GM12878 (cell line): Measurements from ENCODE around the gene TBATA. TPM values are rescaled to one million over a fixed set of nuclear protein-coding genes. Genes with fewer than 3 reads are reported as not detected.

Experiments
- ATAC-seq: fragments of 200-7000 bp; cut with Tn5 transposase; 3 replicates; pipeline ENCODE4 v1.9.1; 2020; ENCODE audit warnings: mild to moderate bottlenecking, moderate library complexity
- BruUV-seq: library from RNA; stranded (reverse); fragments of 400-500 nt; replicated peaks from 2 replicates; lab custom pipeline; 2021; lab: Mats Ljungman, UMichigan
- CTCF ChIA-PET: fragments of 300-600 bp; sonication (Branson Sonifier 250); formaldehyde crosslinking; extraction: SDS; loops from one replicate; lab custom pipeline; 2021; ENCODE audit warnings: inconsistent platforms; lab: Yijun Ruan, JAX
- POLR2A ChIA-PET: fragments of 350-600 bp; formaldehyde crosslinking; extraction: SDS; loops from one replicate; lab custom pipeline; 2021; ENCODE audit warnings: inconsistent platforms; lab: Charles Lee
- RAD21 ChIA-PET: fragments of 300-600 bp; sonication (Branson Sonifier 250); formaldehyde crosslinking; loops from one replicate; lab custom pipeline; 2023; ENCODE audit warnings: antibody characterized with exemption; ENCODE audit not compliant: unreplicated experiment; lab: Charles Lee
- SMC1A ChIA-PET: fragments of 300-600 bp; sonication (Branson Sonifier 250); formaldehyde crosslinking; loops from one replicate; lab custom pipeline; 2023; ENCODE audit not compliant: unreplicated experiment, uncharacterized antibody; lab: Charles Lee
- DNase-seq: peaks from one replicate; pipeline ENCODE4 v3.0.0-alpha.2; 2011; ENCODE audit warnings: low read depth, low spot score
- FAIRE-seq: peaks from 3 replicates; lab custom pipeline; 2011; peaks lifted over from hg19 to GRCh38; lab: Jason Lieb, UNC
- H2AFZ ChIP-seq: 2 replicates; pipeline ENCODE4 v1.6.0; 2011; ENCODE audit warnings: low read depth, low read length, control low read depth; ENCODE audit not compliant: control insufficient read depth
- H3K27ac ChIP-seq: 2 replicates; pipeline ENCODE4 v1.5.1; 2011; ENCODE audit warnings: control low read depth; ENCODE audit not compliant: control insufficient read depth, insufficient read depth
- H3K27me3 ChIP-seq, 2 experiments: replicated peaks in 1 of 2; 2 replicates each; pipeline versions ENCODE4 v1.6.0 to v1.6.1; 2011; ENCODE audit warnings: low read length in 1 of 2; ENCODE audit not compliant: control insufficient read depth in 2 of 2, insufficient read depth in 2 of 2
- H3K36me3 ChIP-seq, 2 experiments: 2 replicates each; pipeline ENCODE4 v1.5.1; 2011; ENCODE audit warnings: low read length in 1 of 2; ENCODE audit not compliant: control insufficient read depth in 2 of 2, insufficient read depth in 2 of 2
- H3K4me1 ChIP-seq: 2 replicates; pipeline ENCODE4 v1.6.1; 2011; ENCODE audit warnings: mild to moderate bottlenecking, low read length, moderate library complexity, mixed read lengths; ENCODE audit not compliant: control insufficient read depth, insufficient read depth
- H3K4me2 ChIP-seq: 2 replicates; pipeline ENCODE4 v1.6.0; 2011; ENCODE audit warnings: control low read depth; ENCODE audit not compliant: control insufficient read depth, insufficient read depth
- H3K4me3 ChIP-seq: fragments of 200-600 bp; sonication (generic); 2 replicates; pipeline ENCODE4 v1.5.1; 2016
- H3K79me2 ChIP-seq: 2 replicates; pipeline ENCODE4 v1.6.0; 2011; ENCODE audit warnings: low read length; ENCODE audit not compliant: control insufficient read depth, insufficient read depth
- H3K9ac ChIP-seq: 2 replicates; pipeline ENCODE4 v1.8.0; 2011; ENCODE audit warnings: low read length, control low read depth, mixed read lengths; ENCODE audit not compliant: control insufficient read depth, insufficient read depth
- H3K9me3 ChIP-seq: replicated peaks from 3 replicates; pipeline ENCODE4 v1.5.1; 2011; ENCODE audit warnings: mild to moderate bottlenecking, low read length; ENCODE audit not compliant: control insufficient read depth, insufficient read depth
- H4K20me1 ChIP-seq: 2 replicates; pipeline ENCODE4 v1.6.0; 2011; ENCODE audit not compliant: control insufficient read depth, insufficient read depth
- IKZF1 ChIP-seq: fragments of 450-650 bp; conservative IDR thresholded peaks from 2 replicates; pipeline ENCODE4 v1.6.1; 2017; ENCODE audit warnings: antibody characterized with exemption, mild to moderate bottlenecking
- LARP7 ChIP-seq: fragments of 450-650 bp; IDR thresholded peaks from 2 replicates; pipeline ENCODE4 v1.6.1; 2017; ENCODE audit warnings: mild to moderate bottlenecking
- NFXL1 ChIP-seq: fragments of 450-650 bp; IDR thresholded peaks from 2 replicates; pipeline ENCODE4 v1.6.1; 2017; ENCODE audit warnings: antibody characterized with exemption, mild to moderate bottlenecking, borderline replicate concordance
- REST ChIP-seq: IDR thresholded peaks from 2 replicates; pipeline ENCODE4 v1.6.1; 2012; ENCODE audit warnings: mild to moderate bottlenecking, low read depth, low read length
- STAT3 ChIP-seq: IDR thresholded peaks from 2 replicates; pipeline ENCODE4 v1.6.1; 2011; ENCODE audit warnings: low read depth, low read length, improper control_type of control experiment
- TCF12 ChIP-seq: IDR thresholded peaks from 2 replicates; pipeline ENCODE4 v1.6.1; 2011; ENCODE audit warnings: low read depth, mild to moderate bottlenecking, low read length
- WGBS: methylation state at CpG from one replicate; pipeline ENCODE4 v1.1.6; 2016; ENCODE audit warnings: low lambda C conversion rate; ENCODE audit not compliant: insufficient replicate concordance, insufficient coverage; ENCODE audit errors: missing lambda C conversion rate; 5-methylcytosine and 5-hydroxymethylcytosine counted together
- in situ Hi-C: fragments of 300-500 bp; cut with MboI; formaldehyde crosslinking; loops from 9 replicates; pipeline ENCODE4 v1.14.3; 2018; ENCODE audit warnings: mixed read lengths
- intact Hi-C: fragments of 100-400 bp; cut with micrococcal nuclease; formaldehyde crosslinking; loops from one replicate; pipeline ENCODE4 v1.14.2; 2022; ENCODE audit not compliant: unreplicated experiment
- polyA plus RNA-seq, 11 experiments: library from polyadenylated mRNA; depleted of rRNA in 4 of 11; unstranded in 6 of 11; stranded (reverse) in 5 of 11; fragments of >200 nt; fragmentation: Nextera tagmentation in 4 of 11; fragmentation: Illumina TruSeq in 1 of 11; extraction: Ambion mirVana in 4 of 11; extraction: Trizol in 1 of 11; gene quantifications; 1 replicate in 1 of 11; 2 replicates in 10 of 11; pipeline versions ENCODE4 v1.2.1 to v1.2.3, GENCODE V29; 2011 to 2016; ENCODE audit warnings: inconsistent platforms in 2 of 11, missing spikeins in 2 of 11, low read depth in 1 of 11
- total RNA-seq, 4 experiments: library from RNA; depleted of rRNA in 3 of 4; stranded (reverse); fragments of >200 nt in 3 of 4; fragmentation: Illumina TruSeq in 1 of 4; extraction: Trizol in 1 of 4; gene quantifications; 2 replicates each; pipeline versions ENCODE4 v1.2.1 to v1.2.3, GENCODE V29; 2013 to 2021

The TBATA gene
- total and polyA plus RNA-seq, 10 of the 15 experiments (the other 5 are each of a cell fraction or from before 2014, with no cell fraction given), result not detected

GRCh38 chr10:70782086-70782745, 3.0 kb downstream of the TBATA start:
- ATAC-seq (no peak), DNase-seq (no peak), FAIRE-seq (no peak)
- no TSS peak for BruUV-seq
- Histone ChIP-seq H4K20me1 (no peaks in the 10 kb centered on the region), H3K27ac (no peak overlapping the region), H3K27me3 (no peaks in the 10 kb centered on the region; a peak in 2 of 4 replicates), H3K4me1 (no peaks in the 10 kb centered on the region), H3K9ac (no peak overlapping the region), H3K9me3 (no peaks in the 10 kb centered on the region), H3K4me3 (no peak overlapping the region), H3K36me3 (no peaks in the 10 kb centered on the region), H3K4me2 (no peak overlapping the region), H3K79me2 (no peaks in the 10 kb centered on the region), H2AFZ (no peak overlapping the region)
- intact Hi-C loops (no loop called here), in situ Hi-C loops (no loop called here)
- WGBS, result 0% methylated on average over 4 of the region's 4 CpGs
- ChIA-PET SMC1A (no interaction called here), CTCF (interaction anchor here (1.2 kb wide), 1 partner anchor 321 kb away, joined by 5 read pairs; no protein-coding TSS in a partner anchor), POLR2A (no interaction called here), RAD21 (no interaction called here)
- TF ChIP-seq LARP7 (no peak), IKZF1 (no peak), STAT3 (no peak), TCF12 (no peak), NFXL1 (no peak), REST (no peak)
